ENCODE results near the gene RDH16. TPM values are rescaled to one million over a fixed set of nuclear protein-coding genes. Genes with fewer than 3 reads are reported as not detected.

The RDH16 gene
- total RNA-seq, 4 donors from 2014 or later = 0.29 to 2.1 (median 1.3) TPM

DNA sequence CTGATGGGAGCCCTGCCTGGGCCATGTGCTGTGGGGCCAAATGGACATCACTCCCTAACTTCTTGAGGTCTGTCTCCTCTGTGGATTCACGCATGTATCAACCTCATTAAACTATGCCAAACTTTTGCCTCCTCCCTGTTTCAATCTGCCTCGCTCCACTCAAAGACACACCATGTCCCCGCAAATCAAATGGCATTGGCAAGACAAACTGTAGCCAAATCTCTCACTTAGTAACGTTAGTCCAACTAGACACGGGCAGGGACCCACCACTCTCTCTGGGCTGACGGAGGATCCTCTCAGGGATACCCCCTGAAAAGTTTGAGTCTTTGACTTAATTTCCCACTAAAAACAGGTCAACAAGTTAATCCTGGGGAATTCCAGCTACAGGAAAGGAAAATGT lies 40.9 kb upstream of the RDH16 start:
- Histone ChIP-seq H3K9me3 (no peaks in the 10 kb centered on the region), H3K4me1 (no peaks in the 10 kb centered on the region), H3K36me3 (no peaks in the 10 kb centered on the region), H3K27me3 (no peaks in the 10 kb centered on the region), H3K27ac (no peak overlapping the region), H3K4me3 (no peak overlapping the region)
- no peak for DNase-seq
- intact Hi-C loops (cut with DNase I; ENCODE audit: low total_unique reads) = no loop called here
- no peak for TF ChIP-seq POLR2A (IDR thresholded peaks at IDR 0.05)
- TF ChIP-seq, protein P1, sequence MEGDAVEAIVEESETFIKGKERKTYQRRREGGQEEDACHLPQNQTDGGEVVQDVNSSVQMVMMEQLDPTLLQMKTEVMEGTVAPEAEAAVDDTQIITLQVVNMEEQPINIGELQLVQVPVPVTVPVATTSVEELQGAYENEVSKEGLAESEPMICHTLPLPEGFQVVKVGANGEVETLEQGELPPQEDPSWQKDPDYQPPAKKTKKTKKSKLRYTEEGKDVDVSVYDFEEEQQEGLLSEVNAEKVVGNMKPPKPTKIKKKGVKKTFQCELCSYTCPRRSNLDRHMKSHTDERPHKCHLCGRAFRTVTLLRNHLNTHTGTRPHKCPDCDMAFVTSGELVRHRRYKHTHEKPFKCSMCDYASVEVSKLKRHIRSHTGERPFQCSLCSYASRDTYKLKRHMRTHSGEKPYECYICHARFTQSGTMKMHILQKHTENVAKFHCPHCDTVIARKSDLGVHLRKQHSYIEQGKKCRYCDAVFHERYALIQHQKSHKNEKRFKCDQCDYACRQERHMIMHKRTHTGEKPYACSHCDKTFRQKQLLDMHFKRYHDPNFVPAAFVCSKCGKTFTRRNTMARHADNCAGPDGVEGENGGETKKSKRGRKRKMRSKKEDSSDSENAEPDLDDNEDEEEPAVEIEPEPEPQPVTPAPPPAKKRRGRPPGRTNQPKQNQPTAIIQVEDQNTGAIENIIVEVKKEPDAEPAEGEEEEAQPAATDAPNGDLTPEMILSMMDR (IDR thresholded peaks at IDR 0.05) = no peak

DNA sequence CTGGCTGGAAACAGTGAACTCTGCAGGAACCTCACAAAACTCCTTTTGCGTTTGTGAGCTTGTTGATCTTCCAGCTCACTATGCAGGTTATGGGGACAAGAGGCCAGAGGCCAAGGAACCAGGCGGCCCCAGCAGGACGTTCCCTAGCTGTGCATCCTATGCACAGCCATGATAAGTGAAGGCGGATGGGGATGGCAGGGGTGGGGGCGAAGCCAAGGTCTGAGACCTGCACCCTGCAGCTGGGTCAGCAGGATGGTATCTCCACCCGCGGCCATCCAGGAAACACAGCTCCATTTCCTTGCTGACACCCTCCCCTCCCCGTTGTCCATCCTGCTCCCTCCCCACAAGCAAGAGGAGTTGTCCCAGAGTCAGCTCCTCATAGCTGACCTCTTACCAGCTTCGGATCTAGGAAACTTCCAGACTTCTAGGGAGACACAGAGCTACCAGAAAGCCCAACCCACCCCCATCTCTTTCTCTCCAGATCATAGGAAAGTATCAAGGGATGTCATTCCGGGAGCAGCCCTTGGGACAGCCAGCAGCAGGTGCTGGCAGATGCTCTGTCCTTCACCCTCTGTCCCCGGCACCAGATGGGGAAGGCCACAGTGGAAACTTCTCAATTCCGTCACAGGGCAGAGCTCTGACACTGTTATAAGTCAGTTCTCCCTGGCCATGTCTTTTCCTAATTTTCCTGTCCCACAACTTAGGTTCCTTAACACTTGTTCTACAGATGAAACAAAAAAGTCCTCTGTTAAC lies 39.6 kb upstream of the RDH16 start:
- TF ChIP-seq, protein P1 (IDR thresholded peaks at IDR 0.05) = no peak
- no peak for TF ChIP-seq POLR2A (IDR thresholded peaks at IDR 0.05)
- intact Hi-C loops (cut with DNase I; ENCODE audit: low total_unique reads) = no loop called here

GRCh38 chr12:56995930-56996496 lies 38.6 kb upstream of the RDH16 start:
- intact Hi-C loops (cut with DNase I; ENCODE audit: low total_unique reads) = no loop called here
- Histone ChIP-seq H3K27ac (no peak overlapping the region), H3K27me3 (no peaks in the 10 kb centered on the region), H3K4me3 (no peak overlapping the region), H3K36me3 (no peaks in the 10 kb centered on the region), H3K9me3 (no peaks in the 10 kb centered on the region), H3K4me1 (no peaks in the 10 kb centered on the region)
- no peak for DNase-seq
- TF ChIP-seq POLR2A (IDR thresholded peaks at IDR 0.05) = no peak
- TF ChIP-seq, protein P1 (IDR thresholded peaks at IDR 0.05) = no peak

More for the DNA sequence above, 39.6 kb upstream of the RDH16 start:
- H3K9me3 ChIP-seq = no peaks in the 10 kb centered on the region
- H3K27me3 ChIP-seq = no peaks in the 10 kb centered on the region
- no peaks in the 10 kb centered on the region for H3K4me1 ChIP-seq
- DNase-seq = peak in 1 of 2 donors; percentile 48
- H3K36me3 ChIP-seq = no peaks in the 10 kb centered on the region
- no peak overlapping the region for H3K27ac ChIP-seq
- H3K4me3 ChIP-seq = no peak overlapping the region

GRCh38 chr12:56995201-56995929 lies 38.0 kb upstream of the RDH16 start:
- no peak for DNase-seq
- no peak overlapping the region for H3K4me3 ChIP-seq
- H3K27me3 ChIP-seq = no peaks in the 10 kb centered on the region
- no peak overlapping the region for H3K27ac ChIP-seq
- H3K4me1 ChIP-seq = no peaks in the 10 kb centered on the region
- no peaks in the 10 kb centered on the region for H3K36me3 ChIP-seq
- no peaks in the 10 kb centered on the region for H3K9me3 ChIP-seq
- intact Hi-C loops (cut with DNase I; ENCODE audit: low total_unique reads) = no loop called here
- TF ChIP-seq, protein P1 (IDR thresholded peaks at IDR 0.05) = no peak
- no peak for TF ChIP-seq POLR2A (IDR thresholded peaks at IDR 0.05)

DNA sequence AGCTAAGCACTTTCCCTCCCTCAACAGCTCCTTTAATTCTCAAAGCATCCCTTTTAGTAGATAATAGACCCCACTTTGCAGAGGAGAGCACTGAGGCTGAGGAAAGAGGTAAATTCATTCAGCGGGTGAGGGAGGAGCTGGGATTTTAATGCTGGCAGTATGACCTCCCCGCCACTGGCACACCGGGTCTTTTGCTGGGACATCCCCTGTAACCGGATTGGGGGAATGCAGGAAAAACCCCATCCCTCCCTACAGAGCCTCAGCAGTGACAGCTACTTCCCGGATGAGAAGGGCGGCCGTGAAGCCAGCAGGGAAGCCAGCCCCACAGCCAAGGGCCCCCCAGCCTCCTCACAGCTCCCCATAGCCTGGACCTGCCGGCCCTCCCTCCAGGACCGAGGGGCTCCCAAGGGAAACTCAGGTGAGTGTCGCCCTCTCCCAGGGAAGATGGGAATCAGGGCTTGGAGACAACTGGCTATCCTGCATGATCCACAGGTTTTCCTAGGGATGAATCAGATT lies 36.9 kb upstream of the RDH16 start:
- intact Hi-C loops (cut with DNase I; ENCODE audit: low total_unique reads) = no loop called here
- H3K27me3 ChIP-seq = no peaks in the 10 kb centered on the region
- no peaks in the 10 kb centered on the region for H3K9me3 ChIP-seq
- H3K4me1 ChIP-seq = no peaks in the 10 kb centered on the region
- TF ChIP-seq, protein P1 (IDR thresholded peaks at IDR 0.05) = no peak
- TF ChIP-seq POLR2A (IDR thresholded peaks at IDR 0.05) = no peak
- H3K27ac ChIP-seq = no peak overlapping the region
- H3K4me3 ChIP-seq = no peak overlapping the region
- no peak for DNase-seq
- no peaks in the 10 kb centered on the region for H3K36me3 ChIP-seq
